ENCODE data around the gene OSBPL3.

- TF ChIP-seq EZH2 (IDR thresholded peaks at IDR 0.05; ENCODE audit: insufficient read depth, poor library complexity, severe bottlenecking) (no peak), EZH2phosphoT487 (IDR thresholded peaks at IDR 0.05; ENCODE audit: insufficient read depth, low read depth) (no peak)
These were observed 85.4 kb downstream of the OSBPL3 start for GRCh38 chr7:24894429-24895221.

All from GM23248 (cell line).